ENCODE measurements around the gene TMEFF1. TPM values are rescaled to one million over a fixed set of nuclear protein-coding genes. Genes with fewer than 3 reads are reported as not detected.

The TMEFF1 gene
- total RNA-seq, 4 donors from 2014 or later, result 0.10 to 1.1 (median 0.81) TPM; not detected in 1

- H3K27me3 ChIP-seq, result no peaks in the 10 kb centered on the region
- no peaks in the 10 kb centered on the region for H3K9me3 ChIP-seq
- H3K4me3 ChIP-seq, result no peak overlapping the region
- TF ChIP-seq POLR2AphosphoS5 (IDR thresholded peaks at IDR 0.05) (no peak), CTCF (IDR thresholded peaks at IDR 0.05) (no peak), EP300 (IDR thresholded peaks at IDR 0.05) (no peak), POLR2A (IDR thresholded peaks at IDR 0.05) (no peak)
- no peaks in the 10 kb centered on the region for H3K36me3 ChIP-seq
- no peaks in the 10 kb centered on the region for H3K4me1 ChIP-seq
- no peak overlapping the region for H3K27ac ChIP-seq
- 44 to 65% methylated on average over 2 to 3 of the region's 3 CpGs for WGBS, 2 donors (ENCODE audit: low coverage in 1 of 2)
- no peak for ATAC-seq
These were observed 107.3 kb downstream of the TMEFF1 start for GRCh38 chr9:100580257-100580656.

- TF ChIP-seq POLR2AphosphoS5 (IDR thresholded peaks at IDR 0.05) (no peak), CTCF (IDR thresholded peaks at IDR 0.05) (no peak), POLR2A (IDR thresholded peaks at IDR 0.05) (no peak), EP300 (IDR thresholded peaks at IDR 0.05) (no peak)
These were observed 108.1 kb downstream of the TMEFF1 start for GRCh38 chr9:100581081-100581480.

GRCh38 chr9:100581661-100582060, 108.7 kb downstream of the TMEFF1 start:
- 41 to 66% methylated on average over 4 of the region's 4 CpGs for WGBS, 2 donors (ENCODE audit: low coverage in 1 of 2)
- Histone ChIP-seq H3K27me3 (no peaks in the 10 kb centered on the region), H3K36me3 (peaks cover 0 to 8% of the 10 kb centered on the region in 2 donors), H3K4me3 (no peak overlapping the region), H3K9me3 (no peaks in the 10 kb centered on the region), H3K4me1 (no peaks in the 10 kb centered on the region), H3K27ac (no peak overlapping the region)
- ATAC-seq, result no peak
- TF ChIP-seq POLR2AphosphoS5 (IDR thresholded peaks at IDR 0.05) (no peak), EP300 (IDR thresholded peaks at IDR 0.05) (no peak), POLR2A (IDR thresholded peaks at IDR 0.05) (no peak), CTCF (IDR thresholded peaks at IDR 0.05) (no peak)

More at GRCh38 chr9:100581081-100581480, 108.1 kb downstream of the TMEFF1 start:
- H3K4me3 ChIP-seq, result no peak overlapping the region
- H3K27ac ChIP-seq, result no peak overlapping the region
- WGBS, 2 donors (ENCODE audit: low coverage in 1 of 2), result 86 to 90% methylated on average over 3 to 4 of the region's 7 CpGs
- H3K27me3 ChIP-seq, result no peaks in the 10 kb centered on the region
- ATAC-seq, result no peak
- H3K9me3 ChIP-seq, result no peaks in the 10 kb centered on the region
- no peaks in the 10 kb centered on the region for H3K4me1 ChIP-seq
- H3K36me3 ChIP-seq, result peaks cover 0 to 6% of the 10 kb centered on the region in 2 donors

GRCh38 chr9:100583014-100583802, 110.3 kb downstream of the TMEFF1 start:
- no peak for ATAC-seq
- WGBS, 2 donors (ENCODE audit: low coverage in 1 of 2), result 88 to 100% methylated on average over 1 to 5 of the region's 5 CpGs
- Histone ChIP-seq H3K27ac (no peak overlapping the region), H3K9me3 (no peaks in the 10 kb centered on the region), H3K4me1 (no peaks in the 10 kb centered on the region), H3K27me3 (no peaks in the 10 kb centered on the region), H3K36me3 (peaks cover 0 to 8% of the 10 kb centered on the region in 2 donors), H3K4me3 (no peak overlapping the region)
- TF ChIP-seq CTCF (IDR thresholded peaks at IDR 0.05) (no peak), EP300 (IDR thresholded peaks at IDR 0.05) (no peak), POLR2AphosphoS5 (IDR thresholded peaks at IDR 0.05) (no peak), POLR2A (IDR thresholded peaks at IDR 0.05) (no peak)

- Histone ChIP-seq H3K4me3 (no peak overlapping the region), H3K9me3 (no peaks in the 10 kb centered on the region), H3K27me3 (no peaks in the 10 kb centered on the region), H3K4me1 (no peaks in the 10 kb centered on the region), H3K36me3 (peaks cover 0 to 8% of the 10 kb centered on the region in 2 donors), H3K27ac (no peak overlapping the region)
- ATAC-seq, result no peak
- 93 to 100% methylated on average over 4 of the region's 4 CpGs for WGBS, 2 donors (ENCODE audit: low coverage in 1 of 2)
- TF ChIP-seq POLR2A (IDR thresholded peaks at IDR 0.05), result no peak
- TF ChIP-seq POLR2AphosphoS5 (IDR thresholded peaks at IDR 0.05), result no peak
- no peak for TF ChIP-seq EP300 (IDR thresholded peaks at IDR 0.05)
These were observed 112.0 kb downstream of the TMEFF1 start for GRCh38 chr9:100584951-100585350.

Measured in gastroesophageal sphincter (tissue), 4 donors.